Erythroblast (primary cell): ENCODE data around the gene GNB3.

Experiments
- DNase-seq, 2 experiments: peaks; one replicate each; lab custom pipeline; 2025; lab: John Stamatoyannopoulos, UW
- GATA1 ChIP-seq: IDR thresholded peaks from 2 replicates; pipeline ENCODE4 v1.6.1; 2011; ENCODE audit warnings: low read depth, mild to moderate bottlenecking, control low read depth, low read length, moderate library complexity
- POLR2A ChIP-seq: IDR thresholded peaks from 2 replicates; pipeline ENCODE4 v1.6.1; 2011; ENCODE audit warnings: mild to moderate bottlenecking, low read length

GNB3 gene

GRCh38 chr12:6819106-6820030, 21.4 kb upstream of the GNB3 start:
- no peak for DNase-seq
- TF ChIP-seq GATA1 (no peak), POLR2A (no peak)

- DNase-seq: no peak
- TF ChIP-seq POLR2A (no peak), GATA1 (no peak)
Observed at GRCh38 chr12:6820166-6820565, 20.6 kb upstream of the GNB3 start.

GRCh38 chr12:6821591-6822425, 18.9 kb upstream of the GNB3 start, which contains the start of gene GPR162:
TSS of gene GPR162 (plus strand) at chr12:6821821. CDS start at chr12:6823899, 2,078 bp downstream.
- no peak for DNase-seq

DNA sequence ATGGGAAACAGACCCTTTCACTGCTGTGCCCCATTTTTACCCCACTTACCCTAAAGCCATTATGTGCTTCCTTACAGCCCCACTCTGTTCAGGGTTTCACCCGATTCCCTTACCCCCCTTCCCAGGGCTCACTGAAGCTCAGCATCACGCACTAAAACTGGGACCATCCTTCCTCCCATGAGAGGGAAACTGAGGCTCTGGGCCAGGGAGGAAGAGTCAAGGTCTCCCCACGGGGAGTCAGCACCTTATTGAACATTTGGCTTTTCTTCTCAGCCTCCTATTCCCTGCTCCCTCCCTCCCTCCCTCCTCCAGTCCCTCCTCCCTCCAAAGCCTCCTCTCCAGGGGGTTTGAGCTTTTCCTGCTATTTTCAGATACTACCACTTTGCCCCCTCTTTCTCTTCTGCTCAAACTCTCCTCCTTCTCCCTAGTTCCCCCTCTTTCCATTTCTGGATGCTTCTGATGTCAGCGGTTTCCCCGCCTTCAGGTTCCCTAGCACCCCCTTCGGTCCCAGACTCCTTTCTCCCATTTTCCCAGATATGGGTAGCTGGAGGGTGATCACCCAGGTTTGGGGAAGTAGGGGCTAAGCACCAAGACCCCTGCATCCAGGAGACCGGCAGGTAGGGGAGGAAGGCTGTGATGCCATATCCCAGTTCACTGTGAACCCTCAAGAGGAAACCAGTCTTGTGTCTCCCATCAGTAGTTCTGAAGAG, 18.1 kb upstream of the GNB3 start:
- TF ChIP-seq POLR2A (no peak), GATA1 (no peak)
- no peak for DNase-seq

More at GRCh38 chr12:6821591-6822425, 18.9 kb upstream of the GNB3 start, which contains the start of gene GPR162:
- no peak for TF ChIP-seq GATA1
- no peak for TF ChIP-seq POLR2A

DNA sequence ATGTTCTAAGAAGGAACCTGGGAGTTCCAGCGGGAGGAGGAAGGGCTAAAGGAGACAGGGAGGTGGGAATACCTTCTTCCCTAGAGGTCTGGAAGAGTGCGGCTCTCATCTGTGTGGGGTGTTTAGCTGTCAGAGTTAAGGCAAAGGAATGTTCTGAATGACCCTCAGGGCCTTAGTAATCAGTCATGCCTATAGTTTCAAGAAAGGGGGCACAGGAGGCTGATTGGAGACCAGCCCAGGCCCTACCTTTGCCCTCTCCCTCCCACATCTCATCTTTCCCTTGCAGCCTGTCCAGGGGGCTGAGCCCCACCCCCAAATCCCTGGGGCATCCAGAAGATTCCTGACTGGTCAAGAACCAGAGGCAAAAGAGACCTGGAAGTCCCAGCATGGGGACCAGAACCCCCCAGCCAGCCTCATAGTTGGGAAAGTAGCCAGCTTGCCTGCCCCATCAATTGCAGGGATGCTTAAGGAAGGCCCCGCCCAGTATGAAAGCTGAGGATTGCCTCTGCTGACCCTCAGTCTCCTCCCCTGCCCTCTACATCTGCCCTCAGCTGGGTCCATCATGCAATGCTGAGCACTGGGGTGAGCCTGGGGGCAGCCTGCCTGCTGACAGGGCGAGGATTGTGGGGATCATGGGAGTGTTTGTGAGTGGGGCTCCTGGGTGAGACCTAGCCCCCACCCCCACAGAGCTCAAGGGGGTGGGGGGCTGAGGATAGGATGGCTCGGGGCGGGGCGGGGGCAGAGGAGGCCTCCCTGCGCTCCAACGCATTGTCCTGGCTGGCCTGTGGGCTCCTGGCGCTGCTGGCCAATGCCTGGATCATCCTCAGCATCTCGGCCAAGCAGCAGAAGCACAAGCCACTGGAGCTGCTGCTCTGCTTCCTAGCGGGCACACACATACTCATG, 17.3 kb upstream of the GNB3 start:
- TF ChIP-seq POLR2A: no peak
- no peak for TF ChIP-seq GATA1
- DNase-seq: no peak

DNA sequence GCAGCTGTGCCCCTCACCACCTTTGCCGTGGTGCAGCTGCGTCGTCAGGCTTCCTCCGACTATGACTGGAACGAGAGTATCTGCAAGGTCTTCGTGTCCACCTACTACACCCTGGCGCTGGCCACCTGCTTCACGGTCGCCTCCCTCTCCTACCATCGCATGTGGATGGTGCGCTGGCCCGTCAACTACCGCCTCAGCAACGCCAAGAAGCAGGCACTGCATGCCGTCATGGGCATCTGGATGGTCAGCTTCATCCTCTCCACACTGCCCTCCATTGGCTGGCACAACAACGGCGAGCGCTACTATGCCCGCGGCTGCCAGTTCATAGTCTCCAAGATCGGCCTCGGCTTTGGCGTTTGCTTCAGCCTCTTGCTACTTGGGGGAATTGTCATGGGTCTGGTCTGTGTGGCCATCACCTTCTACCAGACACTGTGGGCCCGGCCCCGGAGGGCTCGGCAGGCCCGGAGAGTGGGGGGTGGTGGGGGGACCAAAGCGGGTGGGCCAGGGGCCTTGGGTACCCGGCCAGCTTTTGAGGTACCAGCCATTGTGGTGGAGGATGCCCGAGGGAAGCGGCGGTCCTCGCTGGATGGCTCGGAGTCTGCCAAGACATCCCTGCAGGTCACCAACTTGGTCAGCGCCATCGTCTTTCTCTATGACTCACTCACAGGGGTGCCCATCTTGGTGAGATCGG, 16.5 kb upstream of the GNB3 start:
- TF ChIP-seq GATA1: no peak
- TF ChIP-seq POLR2A: no peak
- DNase-seq: no peak

GRCh38 chr12:6824901-6825381, 15.8 kb upstream of the GNB3 start:
- TF ChIP-seq POLR2A: no peak
- TF ChIP-seq GATA1: no peak
- no peak for DNase-seq

DNA sequence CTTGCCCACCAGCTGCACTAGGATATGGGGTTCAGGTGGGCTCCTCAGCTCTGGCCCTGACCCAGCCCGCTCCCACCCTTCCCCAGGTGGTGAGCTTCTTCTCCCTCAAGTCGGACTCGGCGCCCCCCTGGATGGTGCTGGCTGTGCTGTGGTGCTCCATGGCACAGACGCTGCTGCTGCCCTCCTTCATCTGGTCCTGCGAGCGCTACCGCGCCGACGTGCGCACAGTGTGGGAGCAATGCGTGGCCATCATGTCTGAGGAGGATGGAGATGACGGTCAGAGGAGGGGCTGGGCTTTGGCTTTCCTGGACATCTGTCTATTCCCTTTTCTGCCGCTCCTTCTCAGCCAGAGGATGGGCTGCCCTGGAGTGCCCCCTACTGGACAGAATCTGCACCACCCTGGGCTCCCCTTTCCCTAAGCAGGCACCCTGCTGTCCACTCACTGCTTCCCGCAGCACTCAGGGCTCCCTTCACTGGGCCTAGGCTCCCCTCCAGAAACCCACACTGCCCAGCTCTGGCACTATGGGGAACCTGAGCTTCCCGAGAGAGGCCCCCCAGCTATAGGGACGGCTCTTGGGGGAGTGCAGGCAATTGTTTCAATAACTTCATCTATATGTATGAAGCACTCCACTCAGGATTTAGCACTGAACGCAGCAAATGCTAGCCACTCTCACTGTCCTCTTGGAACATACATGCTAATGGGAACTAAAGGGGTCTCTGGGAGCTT, 15.2 kb upstream of the GNB3 start:
- DNase-seq: peak; percentile 71 to 86
- no peak for TF ChIP-seq GATA1
- TF ChIP-seq POLR2A: no peak

DNA sequence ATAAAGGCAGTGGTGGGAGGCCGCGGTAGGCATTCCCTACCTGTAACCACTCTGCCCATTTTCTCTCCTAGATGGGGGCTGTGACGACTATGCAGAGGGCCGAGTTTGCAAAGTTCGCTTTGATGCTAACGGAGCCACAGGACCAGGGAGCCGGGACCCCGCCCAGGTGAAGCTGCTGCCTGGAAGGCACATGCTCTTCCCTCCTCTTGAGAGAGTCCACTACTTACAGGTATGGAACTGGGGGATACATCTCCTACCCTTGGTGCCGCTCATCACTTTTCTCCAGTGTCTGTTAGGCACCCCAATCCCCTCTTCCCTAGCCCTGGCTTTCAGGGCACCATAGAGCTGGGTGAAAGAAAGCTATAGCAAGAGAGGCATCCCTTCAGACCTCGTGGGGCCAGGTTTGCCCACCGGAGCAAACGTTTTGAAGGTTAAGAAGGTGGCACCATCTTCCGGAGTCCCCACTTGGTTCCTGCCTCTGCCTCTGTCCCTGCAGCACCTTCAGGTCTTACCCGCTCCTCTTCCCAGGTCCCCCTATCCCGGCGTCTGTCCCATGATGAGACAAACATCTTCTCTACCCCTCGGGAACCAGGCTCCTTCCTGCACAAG, 14.5 kb upstream of the GNB3 start:
- TF ChIP-seq POLR2A (no peak), GATA1 (no peak)
- DNase-seq: no peak

DNA sequence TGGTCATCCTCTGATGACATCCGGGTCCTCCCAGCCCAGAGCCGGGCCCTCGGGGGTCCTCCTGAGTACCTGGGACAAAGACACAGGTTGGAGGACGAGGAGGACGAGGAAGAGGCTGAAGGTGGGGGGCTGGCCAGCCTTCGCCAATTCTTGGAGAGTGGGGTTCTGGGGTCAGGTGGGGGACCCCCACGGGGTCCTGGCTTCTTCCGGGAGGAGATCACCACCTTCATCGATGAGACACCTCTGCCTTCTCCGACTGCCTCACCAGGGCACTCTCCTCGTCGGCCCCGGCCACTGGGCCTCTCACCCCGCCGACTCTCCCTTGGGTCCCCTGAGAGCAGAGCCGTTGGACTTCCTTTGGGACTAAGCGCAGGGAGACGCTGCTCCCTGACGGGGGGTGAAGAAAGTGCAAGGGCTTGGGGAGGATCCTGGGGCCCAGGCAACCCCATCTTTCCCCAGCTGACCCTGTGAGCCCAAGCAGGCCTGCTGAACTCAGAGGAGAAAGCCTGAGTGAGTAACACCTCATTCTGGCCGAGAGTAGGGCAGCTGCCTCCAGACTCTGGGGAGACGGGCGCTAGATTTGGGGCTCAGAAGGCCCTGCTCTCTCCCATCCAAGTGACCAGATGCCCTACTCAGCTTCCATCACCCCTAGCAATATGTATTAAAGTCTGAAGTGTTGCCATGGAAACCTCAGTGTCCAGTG, 13.8 kb upstream of the GNB3 start:
- TF ChIP-seq GATA1 (no peak), POLR2A (no peak)
- DNase-seq: no peak
